Testis (tissue), 2 donors: ENCODE measurements around the gene IL1F10.

Source experiments
- POLR2A ChIP-seq: fragments of 450-650 bp; IDR thresholded peaks from one replicate; pipeline ENCODE4 v1.6.1; 2017; ENCODE audit warnings: antibody characterized with exemption, mild to moderate bottlenecking, moderate library complexity
- TF ChIP-seq, protein P1 (sequence below), 3 experiments: fragments of 450-650 bp in 2 of 3; fragments of 200-600 bp in 1 of 3; sonication (generic) in 1 of 3; IDR thresholded peaks; one replicate each; pipeline ENCODE4 v1.5.1; 2016 to 2019; ENCODE audit warnings: antibody characterized with exemption in 3 of 3, mild to moderate bottlenecking in 2 of 3, moderate library complexity in 1 of 3

- TF ChIP-seq, protein P1, sequence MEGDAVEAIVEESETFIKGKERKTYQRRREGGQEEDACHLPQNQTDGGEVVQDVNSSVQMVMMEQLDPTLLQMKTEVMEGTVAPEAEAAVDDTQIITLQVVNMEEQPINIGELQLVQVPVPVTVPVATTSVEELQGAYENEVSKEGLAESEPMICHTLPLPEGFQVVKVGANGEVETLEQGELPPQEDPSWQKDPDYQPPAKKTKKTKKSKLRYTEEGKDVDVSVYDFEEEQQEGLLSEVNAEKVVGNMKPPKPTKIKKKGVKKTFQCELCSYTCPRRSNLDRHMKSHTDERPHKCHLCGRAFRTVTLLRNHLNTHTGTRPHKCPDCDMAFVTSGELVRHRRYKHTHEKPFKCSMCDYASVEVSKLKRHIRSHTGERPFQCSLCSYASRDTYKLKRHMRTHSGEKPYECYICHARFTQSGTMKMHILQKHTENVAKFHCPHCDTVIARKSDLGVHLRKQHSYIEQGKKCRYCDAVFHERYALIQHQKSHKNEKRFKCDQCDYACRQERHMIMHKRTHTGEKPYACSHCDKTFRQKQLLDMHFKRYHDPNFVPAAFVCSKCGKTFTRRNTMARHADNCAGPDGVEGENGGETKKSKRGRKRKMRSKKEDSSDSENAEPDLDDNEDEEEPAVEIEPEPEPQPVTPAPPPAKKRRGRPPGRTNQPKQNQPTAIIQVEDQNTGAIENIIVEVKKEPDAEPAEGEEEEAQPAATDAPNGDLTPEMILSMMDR (IDR thresholded peaks at IDR 0.05), result no peak
- TF ChIP-seq POLR2A, result no peak
These were observed 13.9 kb downstream of the IL1F10 start for GRCh38 chr2:113081488-113082210.
